Activated T-cell treated with anti-CD3 and anti-CD28 coated beads, Interleukin-2, amount 50 U/mL, for 48 hours (primary cell): Measurements from ENCODE around the gene FMNL3.
"Not testable (repeated sequence)": the region's sequence is repeated elsewhere in the genome, so short reads cannot be mapped to it uniquely, and the experiment has no call there.

Source experiments
- DNase-seq, 2 experiments: peaks; one replicate each; pipeline ENCODE4 v3.0.0-alpha.2; 2020

Gene FMNL3

GRCh38 chr12:49627752-49628360 lies 79.3 kb downstream of the FMNL3 start:
- peak in 1 of 2 experiments; percentile 16 for DNase-seq

- no peak for DNase-seq
Observed at GRCh38 chr12:49626836-49627235, 80.4 kb downstream of the FMNL3 start.

- DNase-seq = peak; percentile 18 to 36
Observed at GRCh38 chr12:49626169-49626835, 80.9 kb downstream of the FMNL3 start.

- no peak for DNase-seq
Observed at GRCh38 chr12:49624921-49625577, 82.2 kb downstream of the FMNL3 start.

- peak; percentile 87 to 90 for DNase-seq
Observed at GRCh38 chr12:49623142-49623904, 83.9 kb downstream of the FMNL3 start, which contains the start of gene PRPF40B. TSS of gene PRPF40B (plus strand) at chr12:49623561. CDS start at chr12:49623591, 30 bp downstream.

- DNase-seq = peak; percentile 73 to 75
Observed at GRCh38 chr12:49622501-49623141, 84.6 kb downstream of the FMNL3 start.

GRCh38 chr12:49621651-49622500 lies 85.3 kb downstream of the FMNL3 start:
- DNase-seq = no peak

GRCh38 chr12:49619286-49619685 lies 87.9 kb downstream of the FMNL3 start:
- DNase-seq = no peak

- no peak for DNase-seq
Observed at GRCh38 chr12:49618576-49618975, 88.6 kb downstream of the FMNL3 start.

GRCh38 chr12:49616533-49617219 lies 90.5 kb downstream of the FMNL3 start:
- no peak for DNase-seq

- no peak for DNase-seq
Observed at GRCh38 chr12:49615725-49616124, 91.5 kb downstream of the FMNL3 start.

- DNase-seq = no peak
Observed at GRCh38 chr12:49612210-49612609, 95.0 kb downstream of the FMNL3 start.

- DNase-seq = not testable (repeated sequence)
Observed at GRCh38 chr12:49610785-49611184, 96.4 kb downstream of the FMNL3 start.

GRCh38 chr12:49609875-49610154 lies 97.4 kb downstream of the FMNL3 start:
- DNase-seq = no peak

GRCh38 chr12:49609059-49609874 lies 97.9 kb downstream of the FMNL3 start:
- no peak for DNase-seq

- DNase-seq = not testable (repeated sequence)
Observed at GRCh38 chr12:49605539-49605938, 101.7 kb downstream of the FMNL3 start, which contains the start of gene FAM186B. TSS of gene FAM186B (minus strand) at chr12:49605639. CDS start at chr12:49605477, 162 bp downstream.

- DNase-seq = no peak
Observed at GRCh38 chr12:49604856-49605255, 102.3 kb downstream of the FMNL3 start.

- no peak for DNase-seq
Observed at GRCh38 chr12:49603721-49604120, 103.5 kb downstream of the FMNL3 start.

- no peak for DNase-seq
Observed at GRCh38 chr12:49599961-49600360, 107.2 kb downstream of the FMNL3 start.

GRCh38 chr12:49598527-49598926 lies 108.7 kb downstream of the FMNL3 start:
- DNase-seq = no peak
